Parathyroid adenoma (tissue), 2 donors: ENCODE measurements around the gene PLD1.
"Not testable (repeated sequence)": the region's sequence is repeated elsewhere in the genome, so short reads cannot be mapped to it uniquely, and the experiment has no call there.

Source experiments
- H2AFZ ChIP-seq: fragments of 300-600 bp; sonication (generic); one replicate; pipeline ENCODE4 v1.7.0; 2017; ENCODE audit warnings: antibody characterized with exemption, mild to moderate bottlenecking
- H3K27ac ChIP-seq: fragments of 300-600 bp; sonication (generic); one replicate; pipeline ENCODE4 v1.7.0; 2017
- H3K27me3 ChIP-seq: fragments of 300-600 bp; sonication (generic); one replicate; pipeline ENCODE4 v1.7.0; 2017; ENCODE audit warnings: low read length; ENCODE audit not compliant: control insufficient read depth, insufficient read depth
- H3K36me3 ChIP-seq: fragments of 300-600 bp; sonication (generic); one replicate; pipeline ENCODE4 v1.7.0; 2017; ENCODE audit warnings: low read length; ENCODE audit not compliant: control insufficient read depth, insufficient read depth
- H3K4me1 ChIP-seq: fragments of 300-600 bp; sonication (generic); one replicate; pipeline ENCODE4 v1.7.0; 2017; ENCODE audit warnings: control low read depth
- H3K4me2 ChIP-seq: fragments of 300-600 bp; sonication (generic); one replicate; pipeline ENCODE4 v1.7.0; 2017; ENCODE audit warnings: low read length
- H3K4me3 ChIP-seq: fragments of 300-600 bp; sonication (generic); one replicate; pipeline ENCODE4 v1.7.0; 2017; ENCODE audit warnings: low read depth, low read length
- H3K79me2 ChIP-seq: fragments of 300-600 bp; sonication (generic); one replicate; pipeline ENCODE4 v1.7.0; 2017; ENCODE audit warnings: control low read depth
- H3K9ac ChIP-seq: fragments of 300-600 bp; sonication (generic); one replicate; pipeline ENCODE4 v1.7.0; 2017; ENCODE audit warnings: mild to moderate bottlenecking
- H3K9me3 ChIP-seq: fragments of 300-600 bp; sonication (generic); one replicate; pipeline ENCODE4 v1.7.0; 2017; ENCODE audit warnings: low read length; ENCODE audit not compliant: control insufficient read depth
- CTCF ChIP-seq: fragments of 300-600 bp; sonication (generic); IDR thresholded peaks from one replicate; pipeline ENCODE4 v1.7.0; 2017; ENCODE audit warnings: antibody characterized with exemption, mild to moderate bottlenecking
- donor health status: primary hyperparathyroidism.

Gene PLD1

DNA sequence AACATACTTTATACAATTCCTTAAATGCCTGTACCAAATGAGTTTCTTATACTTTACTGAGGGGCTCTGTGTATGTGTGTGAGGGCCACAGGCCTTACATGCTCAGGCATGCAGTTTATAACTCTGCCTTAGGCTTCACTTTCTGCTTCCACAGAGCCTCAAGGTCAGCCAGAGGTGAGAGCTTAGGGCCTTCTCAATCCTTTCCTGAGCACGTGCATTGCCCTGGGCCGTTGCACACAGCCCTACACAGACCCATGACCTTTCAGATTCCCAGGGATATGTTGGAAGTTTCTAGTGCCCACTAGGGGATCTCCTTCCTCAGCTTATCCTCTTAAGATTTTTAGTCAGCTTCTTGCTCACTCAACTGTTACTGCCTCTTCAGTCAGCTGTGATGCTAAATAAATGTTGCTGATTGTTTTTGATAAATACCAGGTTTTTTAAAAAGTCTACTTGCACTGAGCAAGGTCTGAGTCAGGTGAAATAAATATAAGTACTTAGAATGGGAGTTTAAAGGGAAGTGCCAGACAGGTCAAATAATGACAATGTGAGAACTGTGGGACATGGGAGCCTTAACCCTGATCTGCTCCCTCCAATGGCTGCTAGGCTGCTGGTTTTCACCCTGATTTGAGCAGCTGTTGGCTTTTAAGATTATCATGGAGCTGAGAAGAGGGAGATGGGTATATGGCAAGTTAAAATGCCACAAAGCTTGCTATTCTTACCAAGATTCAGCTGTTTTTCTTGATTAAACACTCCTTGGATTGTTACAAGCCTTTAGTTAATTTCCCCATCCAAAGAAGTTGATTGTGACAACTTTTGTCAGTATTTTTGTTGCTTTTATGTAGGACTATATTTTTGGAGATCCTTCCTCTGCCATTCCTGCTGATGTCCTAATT lies 169.5 kb downstream of the PLD1 start:
- H3K27ac ChIP-seq, result peak overlapping the region; percentile 21
- no peaks in the 10 kb centered on the region for H3K79me2 ChIP-seq
- H3K36me3 ChIP-seq, result no peaks in the 10 kb centered on the region
- H3K4me2 ChIP-seq, result peak overlapping the region; percentile 9
- H3K9ac ChIP-seq, result no peak overlapping the region
- H3K4me3 ChIP-seq, result no peak overlapping the region
- peak overlapping the region; percentile 40 for H2AFZ ChIP-seq
- H3K27me3 ChIP-seq, result no peaks in the 10 kb centered on the region
- no peak for TF ChIP-seq CTCF
- H3K4me1 ChIP-seq, result peaks cover 6% of the 10 kb centered on the region
- no peaks in the 10 kb centered on the region for H3K9me3 ChIP-seq

GRCh38 chr3:171636666-171637065 lies 173.6 kb downstream of the PLD1 start:
- Histone ChIP-seq H3K4me1 (peaks cover 6% of the 10 kb centered on the region), H3K36me3 (no peaks in the 10 kb centered on the region), H3K9me3 (no peaks in the 10 kb centered on the region), H3K79me2 (no peaks in the 10 kb centered on the region), H3K9ac (no peak overlapping the region), H3K27me3 (no peaks in the 10 kb centered on the region), H3K27ac (no peak overlapping the region), H3K4me3 (no peak overlapping the region), H2AFZ (no peak overlapping the region), H3K4me2 (no peak overlapping the region)
- no peak for TF ChIP-seq CTCF

GRCh38 chr3:171632766-171633165 lies 177.5 kb downstream of the PLD1 start:
- no peak overlapping the region for H2AFZ ChIP-seq
- H3K36me3 ChIP-seq, result no peaks in the 10 kb centered on the region
- no peak overlapping the region for H3K9ac ChIP-seq
- H3K79me2 ChIP-seq, result no peaks in the 10 kb centered on the region
- no peak for TF ChIP-seq CTCF
- H3K27ac ChIP-seq, result no peak overlapping the region
- H3K9me3 ChIP-seq, result no peaks in the 10 kb centered on the region
- no peaks in the 10 kb centered on the region for H3K4me1 ChIP-seq
- H3K4me3 ChIP-seq, result no peak overlapping the region
- H3K27me3 ChIP-seq, result no peaks in the 10 kb centered on the region
- H3K4me2 ChIP-seq, result no peak overlapping the region

GRCh38 chr3:171626799-171627198 lies 183.5 kb downstream of the PLD1 start:
- H3K9ac ChIP-seq, H3K27me3 ChIP-seq, H3K4me3 ChIP-seq, H3K4me2 ChIP-seq, H3K4me1 ChIP-seq, H3K79me2 ChIP-seq, H2AFZ ChIP-seq, H3K36me3 ChIP-seq, H3K27ac ChIP-seq, H3K9me3 ChIP-seq: not testable (repeated sequence)

DNA sequence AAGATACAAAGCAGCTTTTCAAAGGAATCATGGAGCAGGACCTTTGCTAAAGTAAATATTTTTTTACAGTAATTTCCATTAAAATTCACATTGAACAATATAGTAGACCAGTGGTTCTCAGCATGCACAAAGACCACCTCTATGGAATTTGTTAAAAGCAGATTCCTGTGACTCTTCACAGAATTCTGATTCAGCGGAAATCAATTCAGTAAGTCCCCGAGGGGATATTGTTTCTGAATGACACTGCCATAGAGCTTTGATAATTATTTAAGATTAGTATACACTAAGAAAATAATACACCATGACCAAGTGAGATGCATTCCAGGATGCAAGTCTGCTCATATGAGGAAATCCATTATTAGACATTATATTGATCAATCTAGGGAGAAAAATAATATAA lies 188.2 kb downstream of the PLD1 start:
- Histone ChIP-seq H3K36me3 (no peaks in the 10 kb centered on the region), H3K9me3 (no peaks in the 10 kb centered on the region), H3K4me1 (no peaks in the 10 kb centered on the region), H3K9ac (no peak overlapping the region), H3K4me2 (no peak overlapping the region), H3K27me3 (no peaks in the 10 kb centered on the region), H3K4me3 (no peak overlapping the region), H2AFZ (no peak overlapping the region), H3K27ac (no peak overlapping the region), H3K79me2 (no peaks in the 10 kb centered on the region)
- no peak for TF ChIP-seq CTCF
